IPS-18a (cell line): ENCODE measurements around the gene COX8C.
A peak's percentile ranks its signal among the peaks of the same experiment; 100 is the strongest.

Experiments
- H3K27ac ChIP-seq: one replicate; pipeline ENCODE4 v1.5.1; 2013; ENCODE audit warnings: low read length
- H3K27me3 ChIP-seq: one replicate; pipeline ENCODE4 v1.6.1; 2013; ENCODE audit warnings: mild to moderate bottlenecking, low read length; ENCODE audit not compliant: control insufficient read depth, insufficient read depth
- H3K36me3 ChIP-seq: one replicate; pipeline ENCODE4 v1.6.1; 2013; ENCODE audit warnings: low read depth, low read length; ENCODE audit not compliant: control insufficient read depth
- H3K4me1 ChIP-seq: one replicate; pipeline ENCODE4 v1.6.1; 2013; ENCODE audit warnings: low read depth, low read length; ENCODE audit not compliant: control insufficient read depth
- H3K4me3 ChIP-seq: one replicate; pipeline ENCODE4 v1.5.1; 2013; ENCODE audit warnings: low read length
- H3K9ac ChIP-seq: one replicate; pipeline ENCODE4 v1.6.1; 2013; ENCODE audit warnings: mild to moderate bottlenecking, low read length, moderate library complexity
- H3K9me3 ChIP-seq: one replicate; pipeline ENCODE4 v1.6.1; 2013; ENCODE audit warnings: low read depth, low read length; ENCODE audit not compliant: control insufficient read depth

COX8C gene

DNA sequence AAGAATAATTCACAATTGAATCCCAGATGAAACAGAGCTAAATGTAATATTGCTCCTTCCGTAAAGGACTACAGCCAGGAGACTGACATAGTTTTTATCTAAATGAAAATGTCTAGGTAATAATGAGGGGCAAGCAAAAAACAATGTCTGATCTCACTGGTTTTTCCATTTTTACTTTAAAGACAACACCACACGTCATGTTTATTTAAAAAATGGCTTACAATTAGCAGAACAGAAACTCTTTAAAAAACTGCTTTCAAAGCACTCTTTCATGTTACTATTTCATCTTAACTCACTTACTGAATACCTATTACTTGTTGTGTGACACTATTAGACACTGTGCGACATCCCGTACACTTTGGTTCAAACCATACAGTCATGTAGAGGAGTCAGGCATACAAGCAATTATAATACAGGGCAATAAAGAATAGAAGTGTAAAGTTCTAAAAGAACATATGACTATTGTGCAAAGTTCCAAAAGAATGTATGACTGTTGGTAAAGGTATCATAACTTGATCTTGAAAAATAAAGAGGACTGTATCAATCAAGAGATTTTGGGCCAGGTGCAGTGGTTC, 23.3 kb upstream of the COX8C start:
- H3K27ac ChIP-seq = no peak overlapping the region
- H3K4me1 ChIP-seq = peaks cover 9% of the 10 kb centered on the region

DNA sequence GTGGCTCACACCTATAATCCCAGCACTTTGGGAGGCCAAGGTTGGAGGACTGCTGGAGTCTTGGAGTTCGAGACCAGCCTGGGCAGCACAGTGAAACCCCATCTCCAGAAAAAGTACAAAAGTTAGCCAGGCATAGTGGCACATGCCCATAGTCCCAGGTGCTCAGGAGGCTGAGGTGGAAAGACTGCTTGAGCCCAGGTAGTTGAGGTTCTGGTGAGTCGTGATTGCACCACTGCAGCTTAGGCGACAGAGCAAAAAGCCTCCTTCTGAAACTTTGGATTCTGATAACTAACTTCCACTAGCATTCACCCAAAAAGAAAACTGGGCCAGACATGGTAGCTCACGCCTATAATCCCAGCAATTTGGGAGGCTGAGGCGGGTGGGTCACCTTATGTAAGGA, 20.8 kb upstream of the COX8C start:
- H3K4me1 ChIP-seq = no peaks in the 10 kb centered on the region
- no peaks in the 10 kb centered on the region for H3K9me3 ChIP-seq
- no peaks in the 10 kb centered on the region for H3K36me3 ChIP-seq
- H3K9ac ChIP-seq = no peak overlapping the region
- H3K4me3 ChIP-seq = no peak overlapping the region
- no peaks in the 10 kb centered on the region for H3K27me3 ChIP-seq
- H3K27ac ChIP-seq = no peak overlapping the region

More for the DNA sequence above, 23.3 kb upstream of the COX8C start:
- Histone ChIP-seq H3K36me3 (no peaks in the 10 kb centered on the region), H3K4me3 (no peak overlapping the region), H3K27me3 (no peaks in the 10 kb centered on the region), H3K9ac (no peak overlapping the region), H3K9me3 (no peaks in the 10 kb centered on the region)

DNA sequence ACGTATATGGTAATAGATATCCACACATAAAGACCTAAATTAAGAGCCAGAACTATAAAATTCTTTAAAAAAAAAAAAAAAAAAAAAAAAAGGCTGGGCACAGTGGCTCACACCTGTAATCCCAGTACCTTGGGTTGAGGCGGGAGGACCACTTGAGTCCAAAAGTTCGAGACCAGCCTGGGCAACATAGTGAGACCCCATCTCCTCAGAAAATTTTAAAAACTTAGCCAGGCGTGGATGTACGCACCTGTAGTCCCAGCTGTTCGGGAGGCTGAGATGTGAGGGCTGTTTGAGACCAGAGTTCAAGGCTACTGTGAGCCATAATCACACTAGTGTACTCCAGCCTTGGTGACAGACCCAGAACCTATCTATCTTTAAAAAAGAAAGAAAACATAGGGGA, 18.4 kb upstream of the COX8C start:
- Histone ChIP-seq H3K36me3 (no peaks in the 10 kb centered on the region), H3K9me3 (no peaks in the 10 kb centered on the region), H3K27ac (no peak overlapping the region), H3K4me3 (no peak overlapping the region), H3K9ac (no peak overlapping the region), H3K4me1 (peaks cover 1% of the 10 kb centered on the region), H3K27me3 (no peaks in the 10 kb centered on the region)

DNA sequence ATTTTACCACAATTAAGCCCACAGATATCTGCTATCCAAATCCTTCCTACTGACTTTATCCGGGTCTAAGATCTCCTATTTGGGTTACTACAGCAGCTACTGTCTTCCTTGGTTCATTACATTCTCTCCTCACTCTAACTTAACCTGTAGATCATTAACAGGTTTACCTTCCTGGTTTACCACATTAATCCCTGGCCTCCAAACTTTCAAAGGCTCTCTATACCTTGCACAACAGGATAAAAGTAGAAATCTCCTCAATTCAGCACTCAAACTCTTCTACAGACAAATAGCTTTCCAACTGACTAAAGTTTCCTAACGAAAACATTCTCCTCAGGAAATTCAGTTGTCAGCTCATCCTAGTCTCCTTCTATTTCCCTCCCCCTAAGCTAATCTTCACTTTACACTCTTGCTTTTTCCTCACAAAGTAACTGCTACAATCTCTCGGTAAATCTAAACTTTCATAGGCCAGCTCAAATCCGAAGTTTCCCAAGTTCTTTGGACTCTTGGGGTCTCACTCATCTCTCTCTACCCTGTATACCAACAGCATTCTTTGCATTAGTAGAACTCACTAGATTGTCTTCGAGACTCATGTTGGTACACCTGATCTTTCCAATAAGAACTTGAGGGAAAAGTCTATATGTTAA, 16.9 kb upstream of the COX8C start:
- H3K27ac ChIP-seq = no peak overlapping the region
- no peaks in the 10 kb centered on the region for H3K27me3 ChIP-seq
- H3K4me3 ChIP-seq = no peak overlapping the region
- H3K4me1 ChIP-seq = peaks cover 17% of the 10 kb centered on the region
- H3K9me3 ChIP-seq = no peaks in the 10 kb centered on the region
- no peaks in the 10 kb centered on the region for H3K36me3 ChIP-seq
- no peak overlapping the region for H3K9ac ChIP-seq

DNA sequence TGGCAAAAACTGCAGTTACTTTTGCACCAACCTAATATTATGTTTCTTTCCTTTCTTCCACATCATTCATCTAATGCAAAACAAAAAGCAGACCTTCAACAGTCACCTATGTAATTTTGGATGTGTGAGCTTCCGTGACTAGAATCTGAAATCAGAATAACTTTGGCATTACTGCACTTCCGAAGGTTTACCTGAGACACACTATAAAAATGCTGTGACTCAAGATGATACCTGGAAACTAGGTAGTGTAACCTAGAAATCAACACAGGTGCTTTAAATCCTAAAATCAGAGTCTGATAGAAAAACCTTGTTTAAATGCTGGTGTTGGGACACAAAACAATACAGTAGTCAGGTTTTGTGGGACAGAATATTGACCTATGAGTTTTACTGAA, 16.4 kb upstream of the COX8C start:
- Histone ChIP-seq H3K9me3 (no peaks in the 10 kb centered on the region), H3K9ac (no peak overlapping the region), H3K36me3 (no peaks in the 10 kb centered on the region), H3K4me3 (no peak overlapping the region), H3K27ac (no peak overlapping the region), H3K27me3 (no peaks in the 10 kb centered on the region), H3K4me1 (peaks cover 17% of the 10 kb centered on the region)

DNA sequence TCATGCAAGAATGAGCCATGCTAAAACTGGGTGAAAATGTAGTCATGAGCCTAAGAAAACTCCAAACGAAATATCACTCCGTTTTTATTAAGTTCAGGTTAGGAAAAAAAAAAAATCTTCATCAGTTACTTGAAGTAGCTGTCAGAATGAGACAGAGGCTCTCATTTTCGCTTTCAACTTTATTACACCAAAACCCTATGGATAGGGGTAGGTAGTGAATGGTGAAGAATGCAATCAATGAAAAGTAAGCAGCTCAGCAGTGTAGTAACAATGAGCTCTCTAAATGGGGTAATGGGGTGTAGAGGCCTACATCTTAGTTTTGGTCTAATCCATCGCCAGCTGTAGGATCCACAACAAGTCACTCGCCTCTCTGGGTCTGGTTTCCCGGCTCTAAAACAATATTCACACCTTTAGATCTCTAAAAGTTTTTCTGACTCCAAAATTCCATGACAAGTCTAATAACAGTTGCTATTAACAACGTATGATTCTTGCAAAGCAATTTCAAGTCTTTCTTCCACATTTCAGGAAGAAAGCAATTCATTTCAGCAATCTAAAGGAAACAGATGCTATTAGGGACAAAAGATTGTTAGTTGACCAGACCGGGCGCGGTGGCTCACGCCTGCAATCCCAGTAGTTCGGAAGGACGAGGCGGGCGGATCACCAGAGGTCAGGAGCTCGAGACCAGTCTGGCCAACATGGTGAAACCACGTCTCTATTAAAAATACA, 15.8 kb upstream of the COX8C start:
- H3K27ac ChIP-seq = no peak overlapping the region
- peak overlapping the region; percentile 90 for H3K4me3 ChIP-seq
- H3K9me3 ChIP-seq = no peaks in the 10 kb centered on the region
- H3K4me1 ChIP-seq = peaks cover 17% of the 10 kb centered on the region
- H3K36me3 ChIP-seq = no peaks in the 10 kb centered on the region
- no peak overlapping the region for H3K9ac ChIP-seq
- no peaks in the 10 kb centered on the region for H3K27me3 ChIP-seq

DNA sequence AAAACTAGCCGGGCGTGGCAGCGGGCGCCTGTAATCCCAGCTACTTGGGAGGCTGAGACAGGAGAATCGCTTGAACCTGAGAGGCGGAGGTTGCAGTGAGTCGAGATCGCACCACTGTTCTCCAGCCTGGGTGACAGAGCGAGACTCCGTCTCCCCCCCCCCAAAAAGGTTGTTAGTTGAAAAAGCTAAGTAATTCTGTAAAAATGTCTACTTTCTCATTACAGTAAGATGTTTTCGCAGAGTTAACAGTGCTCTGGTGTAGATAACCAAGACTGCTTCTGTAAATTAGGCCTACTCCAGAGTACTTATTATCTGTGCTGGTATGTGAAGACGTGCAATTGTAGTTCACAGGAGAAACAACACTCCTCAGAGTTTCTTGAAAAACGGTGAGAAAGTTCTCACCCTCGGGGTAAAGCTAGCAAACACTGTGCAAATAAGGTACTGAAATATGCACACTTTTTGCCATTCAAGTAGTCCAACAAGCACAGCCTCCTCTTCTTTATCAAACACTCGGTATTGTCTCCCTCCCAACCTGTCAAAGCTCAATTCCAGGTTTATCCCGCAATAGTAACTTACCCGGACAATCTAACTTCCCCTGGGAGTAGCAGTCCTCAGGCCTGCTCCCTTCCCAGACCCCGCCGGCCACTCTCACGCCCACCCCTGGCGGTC, 15.1 kb upstream of the COX8C start:
- Histone ChIP-seq H3K9me3 (no peaks in the 10 kb centered on the region), H3K4me1 (peaks cover 17% of the 10 kb centered on the region), H3K4me3 (peak overlapping the region; percentile 90), H3K9ac (peak overlapping the region; percentile 41), H3K36me3 (no peaks in the 10 kb centered on the region), H3K27ac (no peak overlapping the region), H3K27me3 (no peaks in the 10 kb centered on the region)

DNA sequence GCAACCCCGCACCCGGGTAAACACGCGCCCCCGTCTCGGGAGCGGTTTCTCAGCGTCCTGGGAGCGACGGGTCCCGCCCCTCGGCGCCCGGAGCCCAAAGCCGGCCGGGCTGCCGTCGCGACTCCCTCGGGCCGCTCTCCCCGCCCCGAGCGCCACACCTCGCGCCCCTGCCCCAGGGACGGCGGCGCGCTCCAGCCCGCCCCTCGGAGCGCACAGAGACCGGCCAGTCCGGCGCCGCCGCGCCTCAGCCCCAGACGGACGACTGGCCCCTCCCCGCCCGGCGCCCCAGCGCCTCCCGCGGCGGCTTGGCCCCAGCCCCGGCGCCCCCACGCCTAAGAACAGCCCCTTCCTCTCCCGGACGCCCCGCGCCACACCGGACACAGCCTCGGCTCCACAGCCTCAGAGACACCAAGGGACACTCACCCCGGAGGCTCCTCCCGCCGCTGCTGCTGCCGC, 14.6 kb upstream of the COX8C start:
- H3K4me3 ChIP-seq = peak overlapping the region; percentile 90
- no peaks in the 10 kb centered on the region for H3K27me3 ChIP-seq
- H3K9ac ChIP-seq = peak overlapping the region; percentile 41
- no peaks in the 10 kb centered on the region for H3K36me3 ChIP-seq
- no peaks in the 10 kb centered on the region for H3K9me3 ChIP-seq
- H3K27ac ChIP-seq = no peak overlapping the region
- peaks cover 17% of the 10 kb centered on the region for H3K4me1 ChIP-seq

DNA sequence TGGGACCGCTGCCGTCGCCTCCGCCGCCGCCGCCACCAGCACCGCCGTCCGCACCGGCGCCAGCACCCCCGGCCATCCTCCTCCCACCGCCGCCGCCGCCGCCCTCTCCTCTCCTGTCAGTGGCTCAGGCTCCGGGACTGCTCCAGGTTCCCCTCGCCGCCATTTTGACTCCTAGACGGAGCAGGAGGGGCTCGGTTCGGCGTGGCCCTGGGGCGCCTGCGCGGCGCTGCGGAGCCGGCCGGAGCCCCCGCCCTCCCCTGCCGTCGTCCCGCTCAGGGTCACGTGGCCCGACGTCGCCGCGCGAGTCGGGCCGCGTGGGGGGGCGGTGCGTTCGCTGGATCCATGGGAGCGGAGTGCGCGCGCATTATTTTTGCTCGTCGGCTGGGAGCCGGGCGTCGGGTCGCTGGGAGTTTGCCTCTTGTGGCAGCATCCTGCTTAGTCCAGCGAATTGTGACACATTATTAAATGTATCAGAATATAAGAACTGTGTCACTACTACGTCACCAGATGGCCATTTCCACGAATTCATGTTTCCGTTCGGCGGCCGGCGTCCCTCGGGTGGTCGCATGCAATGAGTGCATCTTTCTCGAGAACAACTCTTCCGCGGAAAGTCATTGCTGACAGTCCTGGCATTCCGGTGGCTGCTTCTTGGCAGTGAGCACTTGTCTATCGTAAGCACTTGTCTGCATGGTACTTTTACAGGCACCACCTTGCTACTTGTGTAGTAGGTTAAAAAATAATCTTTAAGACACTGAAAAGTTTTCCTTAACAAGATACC, 13.9 kb upstream of the COX8C start, which contains the start of gene BTBD7:
TSS of gene BTBD7 (minus strand) at position 184 of the 778 bp plus-strand sequence. CDS start 36,985 bp downstream, outside the sequence.
- H3K9me3 ChIP-seq = no peaks in the 10 kb centered on the region
- H3K4me3 ChIP-seq = peak within 1 kb of the TSS; percentile 90
- no peaks in the 10 kb centered on the region for H3K27me3 ChIP-seq
- peak within 1 kb of the TSS; percentile 79 for H3K9ac ChIP-seq
- H3K36me3 ChIP-seq = no peaks in the 10 kb centered on the region
- H3K27ac ChIP-seq = peak within 1 kb of the TSS; percentile 29
- peaks cover 17% of the 10 kb centered on the region for H3K4me1 ChIP-seq

DNA sequence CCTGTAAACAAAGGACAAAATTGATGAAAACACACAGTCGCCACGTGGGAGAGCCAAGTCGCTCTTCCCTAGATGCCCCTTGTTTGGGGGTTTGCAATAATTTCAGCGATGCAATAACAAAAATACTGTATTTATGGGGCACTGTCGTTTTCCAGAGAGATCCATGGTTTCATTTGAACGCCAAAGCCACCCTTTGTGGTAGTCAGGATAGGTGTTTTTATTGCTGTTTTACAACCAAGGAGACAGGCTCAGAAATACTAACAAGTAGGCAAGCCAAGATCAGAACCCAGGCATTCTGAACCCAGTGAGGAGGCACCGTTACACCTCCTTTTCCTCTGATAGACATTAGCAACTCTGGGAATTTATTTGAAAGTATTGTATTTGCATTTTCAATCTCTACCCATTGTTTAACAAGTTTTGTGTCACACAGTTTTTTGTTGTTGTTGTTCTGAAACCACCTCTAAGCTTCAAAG, 13.3 kb upstream of the COX8C start:
- Histone ChIP-seq H3K36me3 (no peaks in the 10 kb centered on the region), H3K4me3 (peak overlapping the region; percentile 90), H3K9ac (peak overlapping the region; percentile 79), H3K4me1 (peaks cover 17% of the 10 kb centered on the region), H3K9me3 (no peaks in the 10 kb centered on the region), H3K27me3 (no peaks in the 10 kb centered on the region), H3K27ac (peak overlapping the region; percentile 29)
